K562 (cell line): ENCODE measurements around the gene SLC1A7. TPM values are rescaled to one million over a fixed set of nuclear protein-coding genes. Genes with fewer than 3 reads are reported as not detected.
A peak's percentile ranks its signal among the peaks of the same experiment; 100 is the strongest.

ENCODE experiments used
- ATAC-seq: fragments of 200-7000 bp; cut with Tn5 transposase; 3 replicates; pipeline ENCODE4 v1.9.1; 2020; ENCODE audit warnings: moderate library complexity
- BruUV-seq: library from RNA; stranded (reverse); fragments of 400-500 nt; replicated peaks from 2 replicates; lab custom pipeline; 2021; lab: Mats Ljungman, UMichigan
- CTCF ChIA-PET: fragments of 300-600 bp; formaldehyde crosslinking; extraction: SDS; loops from one replicate; lab custom pipeline; 2021; ENCODE audit warnings: low intra/inter-chr PET ratio; lab: Yijun Ruan, JAX
- POLR2A ChIA-PET: fragments of 300-600, 350-650 bp; sonication (Branson Sonifier 250); formaldehyde crosslinking; extraction: SDS; loops from one replicate; lab custom pipeline; 2021; ENCODE audit warnings: antibody characterized with exemption, inconsistent platforms; lab: Yijun Ruan, JAX
- DNase-seq, 4 experiments: peaks; one replicate each; pipeline versions ENCODE4 v3.0.0 to v3.0.0-alpha.2; 2011 to 2018; ENCODE audit warnings: low spot score in 3 of 4, mixed read lengths in 3 of 4; ENCODE audit errors: extremely low read depth in 1 of 4
- FAIRE-seq: peaks from 2 replicates; lab custom pipeline; 2011; peaks lifted over from hg19 to GRCh38; lab: Jason Lieb, UNC
- H2AFZ ChIP-seq: 2 replicates; pipeline ENCODE4 v1.6.0; 2011; ENCODE audit warnings: low read depth, low read length, control low read depth, inconsistent platforms
- H3K27ac ChIP-seq: fragments of 200-600 bp; 3 replicates; pipeline ENCODE4 v1.8.0; 2011; ENCODE audit warnings: low read depth, mild to moderate bottlenecking, control low read depth, inconsistent platforms, low read length, moderate library complexity, mixed read lengths; ENCODE audit errors: extremely low read depth
- H3K27me3 ChIP-seq, 2 experiments: fragments of 300-600 bp in 1 of 2; 2 replicates in 1 of 2; 3 replicates in 1 of 2; pipeline versions ENCODE4 v1.6.0 to v1.8.0; 2011; ENCODE audit warnings: inconsistent platforms in 2 of 2, low read length in 2 of 2, mild to moderate bottlenecking in 1 of 2, mixed read lengths in 1 of 2, moderate library complexity in 1 of 2; ENCODE audit not compliant: control insufficient read depth in 2 of 2, insufficient read depth in 2 of 2
- H3K36me3 ChIP-seq: fragments of 300-600 bp; 3 replicates; pipeline ENCODE4 v1.8.0; 2011; ENCODE audit warnings: mild to moderate bottlenecking, low read length, inconsistent platforms; ENCODE audit not compliant: control insufficient read depth, insufficient read depth
- H3K4me1 ChIP-seq, 2 experiments: fragments of 200-600 bp in 1 of 2; replicated peaks in 1 of 2; 2 replicates in 1 of 2; 3 replicates in 1 of 2; pipeline versions ENCODE4 v1.5.1 to v1.8.0; 2011; ENCODE audit warnings: inconsistent platforms in 2 of 2, low read length in 2 of 2, mild to moderate bottlenecking in 1 of 2, mixed read lengths in 1 of 2, moderate library complexity in 1 of 2; ENCODE audit not compliant: control insufficient read depth in 2 of 2, insufficient read depth in 2 of 2
- H3K4me2 ChIP-seq: 2 replicates; pipeline ENCODE4 v1.6.1; 2011; ENCODE audit warnings: low read length, control low read depth, inconsistent platforms, mixed read lengths; ENCODE audit not compliant: insufficient read depth
- H3K4me3 ChIP-seq: fragments of 200-600 bp; sonication (generic), shearing (Covaris generic); 2 replicates; pipeline ENCODE4 v1.5.1; 2016; ENCODE audit warnings: control low read depth, inconsistent platforms
- H3K79me2 ChIP-seq: fragments of 200-600 bp; 3 replicates; pipeline ENCODE4 v1.8.0; 2011; ENCODE audit warnings: low read length, inconsistent platforms; ENCODE audit not compliant: control insufficient read depth, insufficient read depth
- H3K9ac ChIP-seq, 2 experiments: 2 replicates each; pipeline versions ENCODE4 v1.6.0 to v1.6.1; 2011; ENCODE audit warnings: low read depth in 2 of 2, low read length in 2 of 2, control low read depth in 1 of 2, inconsistent platforms in 1 of 2, mild to moderate bottlenecking in 1 of 2, mixed read lengths in 1 of 2; ENCODE audit not compliant: insufficient read depth in 1 of 2
- H3K9me1 ChIP-seq: one replicate; pipeline ENCODE4 v1.6.0; 2011; ENCODE audit warnings: inconsistent platforms, mild to moderate bottlenecking, low read length, moderate library complexity; ENCODE audit not compliant: control insufficient read depth, insufficient read depth
- H3K9me3 ChIP-seq: replicated peaks from 2 replicates; pipeline ENCODE4 v1.5.1; 2011; ENCODE audit warnings: low read depth, low read length, inconsistent platforms; ENCODE audit not compliant: control insufficient read depth, insufficient read depth
- H4K20me1 ChIP-seq: replicated peaks from 2 replicates; pipeline ENCODE4 v1.6.1; 2011; ENCODE audit warnings: low read length, inconsistent platforms, mixed read lengths; ENCODE audit not compliant: control insufficient read depth, insufficient read depth
- SREBF1 ChIP-seq: fragments of 150-350 bp; IDR thresholded peaks from 2 replicates; pipeline ENCODE4 v1.6.1; 2014; ENCODE audit warnings: antibody characterized with exemption, low read depth, low read length, borderline replicate concordance
- TBP ChIP-seq: optimal IDR thresholded peaks from 2 replicates; pipeline ENCODE3; 2011; ENCODE audit warnings: low read depth, low read length, improper control_type of control experiment
- WGBS: fragments of 100-300 bp; shearing (Covaris generic); methylation state at CpG from one replicate; pipeline ENCODE4 v1.1.6; 2016; ENCODE audit warnings: low coverage, mixed read lengths; ENCODE audit not compliant: insufficient coverage; ENCODE audit errors: missing lambda C conversion rate; 5-methylcytosine and 5-hydroxymethylcytosine counted together
- in situ Hi-C: fragments of 300-500 bp; cut with MboI; formaldehyde crosslinking; loops from 4 replicates; pipeline ENCODE4 v1.15.0; 2018; ENCODE audit warnings: inconsistent platforms, mixed read lengths
- intact Hi-C: fragments of 100-400 bp; cut with micrococcal nuclease; formaldehyde crosslinking; loops from 2 replicates; pipeline ENCODE4 v1.14.2; 2022
- polyA plus RNA-seq, 8 experiments: library from polyadenylated mRNA; depleted of rRNA in 4 of 8; stranded (reverse) in 5 of 8; unstranded in 3 of 8; fragments of >200 nt; fragmentation: Nextera tagmentation in 2 of 8; fragmentation: Illumina TruSeq in 1 of 8; extraction: Ambion mirVana in 2 of 8; extraction: Trizol in 1 of 8; gene quantifications; 2 replicates each; pipeline versions ENCODE4 v1.2.1 to v1.2.3, GENCODE V29; 2011 to 2014; ENCODE audit warnings: inconsistent platforms in 1 of 8, missing spikeins in 1 of 8
- total RNA-seq, 7 experiments: library from RNA; depleted of rRNA in 6 of 7; stranded (reverse); fragments of >200 nt in 6 of 7; fragmentation: Illumina TruSeq in 2 of 7; extraction: Trizol in 2 of 7; gene quantifications; 2 replicates each; pipeline versions ENCODE4 v1.2.1 to v1.2.3, GENCODE V29; 2011 to 2021; ENCODE audit warnings: low replicate concordance in 1 of 7
- TF ChIP-seq, protein P1 (sequence below): sonication (generic); formaldehyde crosslinking; IDR thresholded peaks from 2 replicates; pipeline ENCODE4 v1.9.0; 2022; ENCODE audit warnings: mild to moderate bottlenecking, missing genetic modification reagents
- TF ChIP-seq, protein P2 (sequence below), 2 experiments: fragments of 450-650 bp; IDR thresholded peaks; 2 replicates each; pipeline ENCODE4 v1.6.1; 2018; ENCODE audit warnings: mild to moderate bottlenecking in 2 of 2, low read depth in 1 of 2; ENCODE audit not compliant: partially characterized antibody in 2 of 2
- TF ChIP-seq, protein P3 (sequence below), 3 experiments: fragments of 200-800 bp in 1 of 3; fragments of 250-450 bp in 1 of 3; fragments of 450-650 bp in 1 of 3; sonication (Bioruptor Pico) in 1 of 3; sonication (Bioruptor generic) in 1 of 3; formaldehyde crosslinking in 1 of 3; IDR thresholded peaks; 2 replicates each; pipeline versions ENCODE4 v1.6.1 to v1.8.0; 2016 to 2022; ENCODE audit warnings: mild to moderate bottlenecking in 2 of 3, missing genetic modification characterization in 2 of 3, missing compliant biosample characterization in 1 of 3, moderate library complexity in 1 of 3

The SLC1A7 gene
- total and polyA plus RNA-seq, 9 of the 15 experiments (the other 6 are each of a cell fraction or from before 2014, with no cell fraction given): 0.07 TPM; not detected in 8

DNA sequence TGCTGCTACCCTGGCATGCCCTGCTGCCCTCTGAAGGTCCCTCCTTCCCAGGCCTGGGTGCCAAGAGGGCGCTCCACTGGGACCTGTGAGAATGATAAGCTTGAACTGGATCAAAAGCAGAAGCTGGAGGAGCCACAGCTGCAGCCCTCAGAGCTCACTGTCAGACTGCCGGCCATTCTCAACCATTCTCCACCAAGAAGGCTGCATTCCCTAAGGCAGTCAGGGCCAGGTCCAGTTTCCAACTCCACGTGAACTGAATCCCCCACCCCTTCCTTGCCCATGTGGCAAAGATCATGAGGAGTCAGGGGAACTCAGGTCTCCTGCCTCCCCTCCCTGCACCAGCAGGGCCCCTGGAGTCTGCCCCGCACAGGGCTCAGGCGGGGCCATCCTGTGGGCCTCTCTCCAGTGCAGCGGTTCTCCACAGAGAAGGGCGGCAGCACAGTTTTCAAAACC is 19.5 kb downstream of the SLC1A7 start (continued):
- TF ChIP-seq, protein P1, sequence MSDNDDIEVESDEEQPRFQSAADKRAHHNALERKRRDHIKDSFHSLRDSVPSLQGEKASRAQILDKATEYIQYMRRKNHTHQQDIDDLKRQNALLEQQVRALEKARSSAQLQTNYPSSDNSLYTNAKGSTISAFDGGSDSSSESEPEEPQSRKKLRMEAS (CRISPR knock-in tag): peak; percentile 30; the same call in 1 of the 2 replicates
- TF ChIP-seq, protein P2, sequence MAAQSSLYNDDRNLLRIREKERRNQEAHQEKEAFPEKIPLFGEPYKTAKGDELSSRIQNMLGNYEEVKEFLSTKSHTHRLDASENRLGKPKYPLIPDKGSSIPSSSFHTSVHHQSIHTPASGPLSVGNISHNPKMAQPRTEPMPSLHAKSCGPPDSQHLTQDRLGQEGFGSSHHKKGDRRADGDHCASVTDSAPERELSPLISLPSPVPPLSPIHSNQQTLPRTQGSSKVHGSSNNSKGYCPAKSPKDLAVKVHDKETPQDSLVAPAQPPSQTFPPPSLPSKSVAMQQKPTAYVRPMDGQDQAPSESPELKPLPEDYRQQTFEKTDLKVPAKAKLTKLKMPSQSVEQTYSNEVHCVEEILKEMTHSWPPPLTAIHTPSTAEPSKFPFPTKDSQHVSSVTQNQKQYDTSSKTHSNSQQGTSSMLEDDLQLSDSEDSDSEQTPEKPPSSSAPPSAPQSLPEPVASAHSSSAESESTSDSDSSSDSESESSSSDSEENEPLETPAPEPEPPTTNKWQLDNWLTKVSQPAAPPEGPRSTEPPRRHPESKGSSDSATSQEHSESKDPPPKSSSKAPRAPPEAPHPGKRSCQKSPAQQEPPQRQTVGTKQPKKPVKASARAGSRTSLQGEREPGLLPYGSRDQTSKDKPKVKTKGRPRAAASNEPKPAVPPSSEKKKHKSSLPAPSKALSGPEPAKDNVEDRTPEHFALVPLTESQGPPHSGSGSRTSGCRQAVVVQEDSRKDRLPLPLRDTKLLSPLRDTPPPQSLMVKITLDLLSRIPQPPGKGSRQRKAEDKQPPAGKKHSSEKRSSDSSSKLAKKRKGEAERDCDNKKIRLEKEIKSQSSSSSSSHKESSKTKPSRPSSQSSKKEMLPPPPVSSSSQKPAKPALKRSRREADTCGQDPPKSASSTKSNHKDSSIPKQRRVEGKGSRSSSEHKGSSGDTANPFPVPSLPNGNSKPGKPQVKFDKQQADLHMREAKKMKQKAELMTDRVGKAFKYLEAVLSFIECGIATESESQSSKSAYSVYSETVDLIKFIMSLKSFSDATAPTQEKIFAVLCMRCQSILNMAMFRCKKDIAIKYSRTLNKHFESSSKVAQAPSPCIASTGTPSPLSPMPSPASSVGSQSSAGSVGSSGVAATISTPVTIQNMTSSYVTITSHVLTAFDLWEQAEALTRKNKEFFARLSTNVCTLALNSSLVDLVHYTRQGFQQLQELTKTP (IDR thresholded peaks at IDR 0.05; ENCODE audit: low read depth in 1 of 2, partially characterized antibody in 2 of 2): no peak

DNA sequence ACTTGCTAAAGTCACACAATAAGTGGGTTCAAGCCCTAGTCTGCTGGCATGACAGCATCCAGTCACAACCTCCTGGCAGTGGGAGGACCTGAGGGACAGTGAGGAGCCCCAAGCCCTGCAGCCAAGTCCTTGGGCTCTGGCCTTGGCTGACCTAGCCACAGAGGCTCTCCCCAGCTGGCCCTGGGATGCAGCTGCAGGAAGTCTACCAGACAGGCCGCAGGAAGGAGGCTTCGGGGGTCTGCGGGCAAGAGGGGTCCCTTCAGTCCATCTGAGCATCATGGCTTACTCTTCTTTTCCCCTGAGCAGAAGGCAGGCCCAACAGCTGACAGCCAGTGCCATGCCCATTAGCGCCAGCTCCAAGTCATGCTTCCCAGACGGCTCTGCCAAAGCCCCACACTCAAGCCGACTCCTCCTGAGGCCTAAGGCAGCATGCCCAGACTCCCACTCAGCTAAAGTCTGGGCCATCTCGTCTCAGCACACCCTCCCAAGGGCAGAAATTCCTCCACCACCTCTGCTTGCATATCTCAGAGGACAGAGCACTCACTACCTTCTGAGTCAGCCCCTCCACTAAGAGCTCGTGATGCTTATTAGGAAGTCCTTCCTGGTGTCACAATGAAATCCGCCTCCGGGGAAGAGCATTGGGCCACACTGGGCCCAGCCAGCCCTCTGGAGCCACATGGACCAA is 20.1 kb downstream of the SLC1A7 start:
- Histone ChIP-seq H3K36me3 (no peaks in the 10 kb centered on the region), H4K20me1 (no peaks in the 10 kb centered on the region; the same call in 1 of the 2 replicates), H3K4me3 (no peak overlapping the region), H3K4me2 (no peak overlapping the region), H3K27ac (no peak overlapping the region), H3K4me1 (peaks cover 0 to 22% of the 10 kb centered on the region in 2 experiments; a peak in 1 of 5 replicates), H3K27me3 (peaks cover 57 to 79% of the 10 kb centered on the region in 2 experiments), H3K9ac (no peak overlapping the region), H3K9me1 (no peaks in the 10 kb centered on the region), H3K79me2 (no peaks in the 10 kb centered on the region), H3K9me3 (no peaks in the 10 kb centered on the region), H2AFZ (no peak overlapping the region)
- intact Hi-C loops (no loop called here), in situ Hi-C loops (loop anchor here (5.0 kb wide), 1 partner anchor 45 kb away; no protein-coding TSS in a partner anchor)
- DNase-seq: no peak
- no peak for FAIRE-seq
- CTCF ChIA-PET: no interaction called here
- whole genome bisulfite sequencing: 6% methylated on average over 7 of the region's 10 CpGs
- POLR2A ChIA-PET: interaction anchor here (0.6 to 1.4 kb wide), 4 partner anchors 8 to 1241 kb away, joined by 3 read pairs; no protein-coding TSS in a partner anchor
- no peak for ATAC-seq
- no TSS peak for BruUV-seq
- TF ChIP-seq SREBF1: no peak
- TF ChIP-seq TBP: no peak
- TF ChIP-seq, protein P3, sequence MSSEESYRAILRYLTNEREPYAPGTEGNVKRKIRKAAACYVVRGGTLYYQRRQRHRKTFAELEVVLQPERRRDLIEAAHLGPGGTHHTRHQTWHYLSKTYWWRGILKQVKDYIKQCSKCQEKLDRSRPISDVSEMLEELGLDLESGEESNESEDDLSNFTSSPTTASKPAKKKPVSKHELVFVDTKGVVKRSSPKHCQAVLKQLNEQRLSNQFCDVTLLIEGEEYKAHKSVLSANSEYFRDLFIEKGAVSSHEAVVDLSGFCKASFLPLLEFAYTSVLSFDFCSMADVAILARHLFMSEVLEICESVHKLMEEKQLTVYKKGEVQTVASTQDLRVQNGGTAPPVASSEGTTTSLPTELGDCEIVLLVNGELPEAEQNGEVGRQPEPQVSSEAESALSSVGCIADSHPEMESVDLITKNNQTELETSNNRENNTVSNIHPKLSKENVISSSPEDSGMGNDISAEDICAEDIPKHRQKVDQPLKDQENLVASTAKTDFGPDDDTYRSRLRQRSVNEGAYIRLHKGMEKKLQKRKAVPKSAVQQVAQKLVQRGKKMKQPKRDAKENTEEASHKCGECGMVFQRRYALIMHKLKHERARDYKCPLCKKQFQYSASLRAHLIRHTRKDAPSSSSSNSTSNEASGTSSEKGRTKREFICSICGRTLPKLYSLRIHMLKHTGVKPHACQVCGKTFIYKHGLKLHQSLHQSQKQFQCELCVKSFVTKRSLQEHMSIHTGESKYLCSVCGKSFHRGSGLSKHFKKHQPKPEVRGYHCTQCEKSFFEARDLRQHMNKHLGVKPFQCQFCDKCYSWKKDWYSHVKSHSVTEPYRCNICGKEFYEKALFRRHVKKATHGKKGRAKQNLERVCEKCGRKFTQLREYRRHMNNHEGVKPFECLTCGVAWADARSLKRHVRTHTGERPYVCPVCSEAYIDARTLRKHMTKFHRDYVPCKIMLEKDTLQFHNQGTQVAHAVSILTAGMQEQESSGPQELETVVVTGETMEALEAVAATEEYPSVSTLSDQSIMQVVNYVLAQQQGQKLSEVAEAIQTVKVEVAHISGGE (CRISPR knock-in tag; IDR thresholded peaks at IDR 0.05): 0 out of 6 replicates have a peak, but pooled peaks of 1 of the 3 experiments have one; percentile 38
